NCI-H2227 treated with DMSO at 0.1 percent for 48 hours (cell line): Measurements from ENCODE around the gene BTG3.
A peak's percentile ranks its signal among the peaks of the same experiment; 100 is the strongest.

Experiments used
- DNase-seq: peaks from one replicate; lab custom pipeline; 2025; lab: John Stamatoyannopoulos, UW

The BTG3 gene

DNA sequence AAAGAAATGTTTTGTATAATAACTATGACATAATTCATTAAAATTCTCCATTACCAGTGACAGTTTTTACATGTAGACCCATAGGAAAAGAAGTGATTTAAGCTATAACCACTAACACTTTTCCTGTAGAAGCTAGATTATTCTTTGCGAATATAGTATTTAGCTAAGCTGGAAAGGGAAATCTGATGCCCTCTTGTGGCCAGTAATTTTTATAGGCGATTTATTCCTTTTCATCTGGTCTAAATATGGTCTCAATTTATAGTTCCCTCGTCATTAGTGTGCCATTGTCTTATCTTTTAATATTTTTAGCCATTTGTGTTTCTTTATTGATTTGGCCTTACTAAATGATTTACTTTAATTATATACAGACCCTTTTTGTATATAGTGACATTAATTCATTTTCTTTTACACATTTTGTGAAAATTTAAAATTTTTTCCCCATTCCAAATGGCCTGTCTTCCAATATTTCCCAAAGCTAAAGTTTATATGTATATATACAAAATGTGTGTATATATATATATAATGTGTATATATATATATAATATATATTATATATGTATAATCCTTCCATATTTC, 26.7 kb downstream of the BTG3 start:
- DNase-seq, result peak; percentile 63

- DNase-seq, result no peak
These were observed 28.8 kb downstream of the BTG3 start for GRCh38 chr21:17583898-17584297.

DNA sequence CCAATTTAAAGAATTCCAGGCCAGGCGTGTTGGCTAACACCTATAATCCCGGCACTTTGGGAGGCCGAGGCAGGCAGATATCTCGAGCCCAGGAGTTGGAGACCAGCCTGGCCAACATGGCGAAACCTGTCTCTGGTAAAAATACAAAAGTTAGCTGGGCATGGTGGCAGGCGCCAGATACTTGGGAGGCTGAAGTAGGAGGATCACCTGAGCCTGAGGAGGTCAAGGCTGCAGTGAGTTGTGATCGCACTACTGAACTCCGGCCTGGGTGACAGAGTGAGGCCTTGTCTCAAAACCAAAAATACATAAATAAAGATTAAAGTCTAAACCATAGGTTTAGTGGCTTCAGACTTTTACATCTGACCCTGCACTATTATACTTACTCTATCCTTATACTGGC, 32.4 kb downstream of the BTG3 start:
- DNase-seq, result no peak

DNA sequence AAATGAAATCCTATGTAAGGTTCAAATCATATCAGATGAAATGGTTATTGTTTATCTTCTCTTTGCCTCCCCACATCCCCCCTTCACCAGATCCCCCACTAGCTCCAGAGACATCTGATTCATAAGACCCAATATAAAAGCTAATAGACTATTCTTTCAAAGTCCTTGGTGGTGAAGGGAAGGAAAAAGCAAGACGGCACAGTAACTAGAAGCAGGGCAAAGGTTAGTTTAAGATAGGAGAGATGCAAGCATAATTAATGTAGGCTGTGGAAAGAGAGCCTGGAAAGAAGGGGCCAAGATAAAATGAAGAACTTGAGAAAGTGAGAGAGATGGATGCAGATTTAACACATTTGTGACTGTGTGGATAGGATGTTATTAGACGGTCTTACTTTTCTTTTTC, 33.8 kb downstream of the BTG3 start:
- no peak for DNase-seq

DNA sequence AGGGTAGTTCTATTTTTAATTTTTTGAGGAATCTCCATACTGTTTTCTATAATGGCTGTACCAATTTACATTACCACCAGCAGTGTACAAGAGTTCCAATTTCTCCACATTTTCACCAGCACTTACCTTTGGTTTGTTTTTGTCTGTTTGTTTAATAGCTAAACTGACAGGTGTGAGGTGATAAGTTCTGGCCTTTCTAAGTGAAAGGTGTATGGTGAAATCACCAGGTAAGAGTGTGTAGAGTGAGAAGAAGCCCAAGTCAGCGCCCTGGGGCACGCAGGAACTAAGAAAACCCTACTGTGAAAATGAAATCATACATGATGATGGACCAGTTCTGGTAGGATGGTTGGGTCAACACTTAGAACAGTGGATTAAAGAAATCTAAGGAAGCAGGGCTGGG, 34.5 kb downstream of the BTG3 start:
- no peak for DNase-seq

- DNase-seq, result no peak
These were observed 35.0 kb downstream of the BTG3 start for GRCh38 chr21:17577701-17578100.

GRCh38 chr21:17576080-17576835, 36.4 kb downstream of the BTG3 start:
- DNase-seq, result no peak

- DNase-seq, result no peak
These were observed 37.6 kb downstream of the BTG3 start for GRCh38 chr21:17575076-17575475.

GRCh38 chr21:17572431-17572830, 40.3 kb downstream of the BTG3 start:
- no peak for DNase-seq

DNA sequence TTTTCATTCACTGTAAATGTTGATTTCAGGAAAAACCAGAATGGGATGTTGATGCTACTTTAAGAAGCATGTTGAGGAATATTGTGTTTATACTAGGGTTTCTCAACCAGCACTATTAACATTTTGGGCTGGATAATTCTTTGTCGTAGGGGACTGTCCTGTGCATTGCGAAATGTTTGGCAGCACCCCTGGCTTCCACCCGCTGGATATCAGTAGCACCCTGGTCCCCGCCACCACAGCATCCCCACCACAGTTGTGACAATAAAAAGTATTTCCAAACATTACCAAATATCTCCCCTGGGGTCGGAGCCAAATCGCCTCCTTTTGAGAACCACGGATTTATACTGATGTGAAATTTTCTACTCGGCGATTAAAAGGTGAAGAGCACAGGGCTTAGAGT, 41.9 kb downstream of the BTG3 start:
- no peak for DNase-seq

GRCh38 chr21:17560377-17561025, 52.2 kb downstream of the BTG3 start:
- no peak for DNase-seq

DNA sequence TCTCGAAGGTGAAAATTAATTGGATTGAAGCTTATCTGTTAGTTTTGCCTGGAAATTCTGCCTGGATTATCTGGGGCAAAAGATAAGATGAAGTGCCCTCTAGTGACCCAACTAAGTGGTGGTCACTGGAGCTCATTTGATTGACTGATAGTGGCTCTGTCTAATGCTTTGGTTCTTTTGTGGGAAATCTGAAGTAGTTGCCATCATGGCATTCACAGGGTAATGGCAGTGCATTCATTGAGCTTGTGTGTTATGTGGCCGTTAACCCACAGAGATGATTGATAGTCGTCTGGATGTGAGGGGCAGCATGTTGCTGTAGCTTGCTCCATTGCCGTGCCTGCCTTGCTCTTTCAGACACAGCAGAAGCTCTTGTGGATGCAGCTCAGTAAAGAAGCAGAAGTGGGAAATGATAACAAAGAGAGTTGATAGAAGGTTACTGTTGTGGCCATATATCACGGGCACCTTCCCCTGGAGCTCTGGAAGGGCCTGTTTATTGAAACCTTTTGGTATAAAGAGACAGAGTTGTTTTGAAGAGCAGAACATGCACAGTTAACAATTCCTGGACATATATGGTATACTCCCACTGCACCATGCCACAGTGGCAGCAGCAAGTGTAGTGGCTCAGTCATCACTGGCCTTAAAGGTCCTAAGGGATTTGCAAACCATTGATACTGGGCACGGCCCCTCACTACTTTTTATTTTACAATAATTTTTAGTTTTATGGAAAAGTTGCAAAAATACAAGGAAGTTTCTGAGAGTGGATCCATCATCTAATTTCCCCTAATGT, 57.8 kb downstream of the BTG3 start:
- peak; percentile 72 for DNase-seq

- no peak for DNase-seq
These were observed 58.6 kb downstream of the BTG3 start for GRCh38 chr21:17554120-17554519.

- DNase-seq, result no peak
These were observed 60.3 kb downstream of the BTG3 start for GRCh38 chr21:17552410-17552809.

- no peak for DNase-seq
These were observed 61.9 kb downstream of the BTG3 start for GRCh38 chr21:17550671-17551308.

DNA sequence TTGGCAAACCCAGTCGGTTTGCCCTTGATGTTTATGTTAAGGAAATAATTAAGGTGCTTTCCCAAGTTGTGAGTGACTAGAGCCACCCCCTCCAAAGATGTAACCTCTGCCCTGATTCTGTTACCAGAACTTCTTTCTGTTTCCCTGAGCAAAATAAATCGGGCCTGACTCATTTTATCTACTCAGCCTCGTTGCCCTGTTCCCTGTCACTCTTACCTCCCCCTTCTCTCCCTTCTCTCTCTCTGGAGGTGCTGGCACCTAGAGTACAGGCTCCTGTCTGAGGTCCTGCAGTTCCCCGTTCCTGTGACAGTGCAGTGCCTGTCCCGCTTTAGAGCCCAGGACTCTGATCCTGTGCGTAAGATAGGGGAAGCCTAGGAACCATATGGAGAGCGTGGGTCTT, 64.4 kb downstream of the BTG3 start:
- no peak for DNase-seq

DNA sequence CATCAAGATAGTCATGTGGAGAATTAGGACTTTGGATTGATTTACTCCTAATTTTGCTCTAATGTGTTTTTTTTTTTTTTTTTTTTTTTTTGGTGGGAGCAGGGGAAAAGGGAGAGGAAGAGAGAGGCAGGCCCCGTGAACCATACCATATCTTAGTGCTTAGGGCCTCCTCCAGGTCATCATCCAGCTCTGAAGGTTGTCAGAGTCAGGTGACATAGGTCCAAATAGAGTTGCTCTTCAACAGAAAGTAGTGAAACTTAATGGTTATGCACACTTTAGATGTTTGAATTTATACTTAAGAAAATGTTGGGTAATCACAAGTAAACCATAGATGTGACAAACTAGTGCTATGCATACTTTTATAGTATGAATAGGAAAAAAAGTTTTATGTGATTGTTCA, 67.7 kb downstream of the BTG3 start:
- no peak for DNase-seq
